HG03280 (cell line): ENCODE results near the gene BAX.

Experiments
- ATAC-seq: cut with Tn5 transposase; IDR thresholded peaks from one replicate; pipeline ENCODE4 v1.9.1; 2021; ENCODE audit warnings: mild to moderate bottlenecking, moderate library complexity; ENCODE audit not compliant: unreplicated experiment

The BAX gene

GRCh38 chr19:48928164-48929025, 26.3 kb upstream of the BAX start:
- no peak for ATAC-seq

- ATAC-seq, result peak; percentile 65
These were observed 21.2 kb upstream of the BAX start, which contains the start of gene DHDH for GRCh38 chr19:48933382-48933932. DHDH (plus strand) TSS chr19:48933699; CDS start chr19:48933722, 23 bp downstream.

- ATAC-seq, result no peak
These were observed 19.8 kb upstream of the BAX start for GRCh38 chr19:48934837-48935236.

DNA sequence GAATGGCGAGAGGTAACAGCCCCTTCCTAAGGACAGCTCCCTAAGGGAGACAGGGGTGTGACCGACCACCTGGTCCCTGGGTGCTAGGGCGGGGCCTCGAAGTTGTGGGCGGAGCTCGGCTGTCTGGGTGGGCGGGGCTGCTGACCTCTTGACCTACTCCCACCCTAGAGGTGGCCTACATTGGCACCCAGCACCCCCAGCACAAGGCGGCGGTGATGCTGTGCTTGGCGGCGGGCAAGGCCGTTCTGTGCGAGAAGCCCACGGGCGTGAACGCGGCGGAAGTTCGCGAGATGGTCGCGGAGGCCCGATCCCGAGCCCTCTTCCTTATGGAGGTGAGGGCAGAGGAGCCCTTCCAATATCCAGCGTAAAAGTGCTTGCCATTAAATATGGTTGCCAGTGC, 18.8 kb upstream of the BAX start:
- no peak for ATAC-seq

GRCh38 chr19:48938256-48938655, 16.4 kb upstream of the BAX start:
- no peak for ATAC-seq

GRCh38 chr19:48940902-48941301, 13.8 kb upstream of the BAX start:
- ATAC-seq, result no peak

DNA sequence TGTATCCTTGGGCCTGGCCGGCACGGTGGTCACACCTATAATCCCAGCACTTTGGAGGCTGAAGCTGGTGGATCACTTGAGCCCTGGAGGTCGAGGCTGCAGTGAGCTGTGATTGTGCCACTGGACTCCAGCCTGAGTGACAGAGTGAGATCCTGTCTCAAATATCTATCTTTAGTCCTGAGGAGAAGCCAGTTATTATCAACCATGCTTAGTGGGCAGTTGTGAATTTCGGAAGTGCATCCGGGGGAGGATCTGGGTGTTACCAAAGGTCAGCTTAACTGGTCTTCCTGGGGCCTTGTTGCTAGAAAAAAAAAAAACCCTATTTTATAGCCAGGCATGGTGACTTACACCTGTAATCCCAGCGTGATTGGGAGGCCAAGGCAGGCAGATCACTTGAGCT, 11.6 kb upstream of the BAX start:
- ATAC-seq, result no peak

GRCh38 chr19:48945415-48945814, 9.3 kb upstream of the BAX start:
- no peak for ATAC-seq

GRCh38 chr19:48945817-48946216, 8.9 kb upstream of the BAX start:
- no peak for ATAC-seq

- no peak for ATAC-seq
These were observed 8.0 kb upstream of the BAX start for GRCh38 chr19:48946463-48947257.

GRCh38 chr19:48947258-48947542, 7.5 kb upstream of the BAX start:
- no peak for ATAC-seq

GRCh38 chr19:48950159-48950558, 4.5 kb upstream of the BAX start:
- no peak for ATAC-seq

DNA sequence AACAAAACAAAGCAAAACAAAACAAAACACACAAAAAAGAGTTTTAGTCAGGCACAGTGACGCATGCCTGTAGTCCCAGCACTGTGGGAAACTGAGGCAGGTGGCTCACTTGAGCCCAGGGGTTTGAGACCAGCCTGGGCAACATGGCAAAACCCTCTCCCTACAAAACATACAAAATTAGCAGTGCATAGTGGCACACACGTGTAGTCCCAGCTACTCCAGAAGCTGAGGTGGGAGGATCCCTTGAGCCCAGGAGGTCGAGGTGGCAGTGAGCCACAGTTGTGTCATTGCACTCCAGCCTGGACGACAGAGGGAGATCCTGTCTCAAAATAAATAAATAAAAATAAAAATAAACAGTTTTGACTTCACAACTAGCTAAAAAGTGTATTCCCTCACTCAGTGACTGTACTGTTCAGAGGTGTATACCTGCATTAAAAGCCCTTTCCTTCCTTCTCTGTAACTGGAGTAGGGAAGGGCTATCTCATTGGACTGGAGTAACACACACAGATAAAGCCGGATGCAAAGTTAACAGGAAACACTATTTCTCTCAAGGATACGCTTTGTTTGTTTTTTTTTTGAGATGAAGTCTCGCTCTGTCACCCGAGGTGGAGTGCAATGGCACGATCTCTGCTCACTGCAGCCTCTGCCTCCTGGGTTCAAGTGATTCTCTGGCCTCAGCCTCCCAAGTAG, 3.7 kb upstream of the BAX start:
- no peak for ATAC-seq

- ATAC-seq, result no peak
These were observed 1.5 kb upstream of the BAX start for GRCh38 chr19:48953141-48953540.

DNA sequence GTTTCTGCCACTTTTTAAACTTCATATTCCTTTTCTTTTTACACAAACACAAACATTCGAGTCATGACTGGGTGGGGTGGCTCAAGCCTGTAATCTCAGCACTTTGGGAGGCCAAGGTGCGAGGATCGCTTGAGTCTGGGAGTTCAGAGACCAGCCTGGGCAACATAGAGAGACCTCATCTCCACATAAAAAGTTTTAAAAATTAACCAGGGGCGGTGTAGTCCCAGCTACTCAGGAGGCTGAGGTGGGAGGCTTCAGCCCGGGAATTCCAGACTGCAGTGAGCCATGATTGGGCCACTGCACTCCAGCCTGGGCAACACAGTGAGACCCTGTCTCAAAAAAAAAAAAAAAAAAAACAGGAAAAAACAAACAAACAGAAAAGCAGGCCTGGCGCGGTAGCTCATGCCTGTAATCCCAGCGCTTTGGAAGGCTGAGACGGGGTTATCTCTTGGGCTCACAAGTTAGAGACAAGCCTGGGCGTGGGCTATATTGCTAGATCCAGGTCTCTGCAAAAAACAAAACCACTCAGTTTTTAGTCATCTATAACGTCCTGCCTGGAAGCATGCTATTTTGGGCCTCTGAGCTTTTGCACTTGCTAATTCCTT, 583 bp upstream of the BAX start:
- ATAC-seq, result no peak

DNA sequence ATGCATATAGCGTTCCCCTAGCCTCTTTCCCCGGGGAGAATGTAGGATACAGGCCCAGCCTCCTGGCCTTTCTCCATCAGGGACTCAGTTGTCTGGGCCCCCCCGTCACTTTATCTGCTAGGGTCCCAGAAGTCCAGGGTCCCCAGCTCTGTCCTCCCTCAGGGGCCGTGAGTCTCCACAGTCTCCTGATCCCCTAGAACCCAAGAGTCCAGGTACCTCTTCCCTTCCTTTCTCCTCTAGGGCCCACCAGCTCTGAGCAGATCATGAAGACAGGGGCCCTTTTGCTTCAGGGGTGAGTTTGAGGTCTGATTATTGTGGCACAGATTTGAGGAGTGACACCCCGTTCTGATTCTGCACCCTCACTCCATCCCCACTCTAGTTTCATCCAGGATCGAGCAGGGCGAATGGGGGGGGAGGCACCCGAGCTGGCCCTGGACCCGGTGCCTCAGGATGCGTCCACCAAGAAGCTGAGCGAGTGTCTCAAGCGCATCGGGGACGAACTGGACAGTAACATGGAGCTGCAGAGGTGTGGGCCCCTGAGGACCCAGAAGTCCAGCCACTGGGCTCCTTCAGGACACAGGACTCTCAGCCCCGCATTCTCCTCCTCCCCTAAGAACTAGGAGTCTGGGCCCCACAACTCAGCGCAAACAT, 758 bp downstream of the BAX start:
- ATAC-seq, result no peak

- ATAC-seq, result no peak
These were observed 3.3 kb downstream of the BAX start for GRCh38 chr19:48958006-48958405.

DNA sequence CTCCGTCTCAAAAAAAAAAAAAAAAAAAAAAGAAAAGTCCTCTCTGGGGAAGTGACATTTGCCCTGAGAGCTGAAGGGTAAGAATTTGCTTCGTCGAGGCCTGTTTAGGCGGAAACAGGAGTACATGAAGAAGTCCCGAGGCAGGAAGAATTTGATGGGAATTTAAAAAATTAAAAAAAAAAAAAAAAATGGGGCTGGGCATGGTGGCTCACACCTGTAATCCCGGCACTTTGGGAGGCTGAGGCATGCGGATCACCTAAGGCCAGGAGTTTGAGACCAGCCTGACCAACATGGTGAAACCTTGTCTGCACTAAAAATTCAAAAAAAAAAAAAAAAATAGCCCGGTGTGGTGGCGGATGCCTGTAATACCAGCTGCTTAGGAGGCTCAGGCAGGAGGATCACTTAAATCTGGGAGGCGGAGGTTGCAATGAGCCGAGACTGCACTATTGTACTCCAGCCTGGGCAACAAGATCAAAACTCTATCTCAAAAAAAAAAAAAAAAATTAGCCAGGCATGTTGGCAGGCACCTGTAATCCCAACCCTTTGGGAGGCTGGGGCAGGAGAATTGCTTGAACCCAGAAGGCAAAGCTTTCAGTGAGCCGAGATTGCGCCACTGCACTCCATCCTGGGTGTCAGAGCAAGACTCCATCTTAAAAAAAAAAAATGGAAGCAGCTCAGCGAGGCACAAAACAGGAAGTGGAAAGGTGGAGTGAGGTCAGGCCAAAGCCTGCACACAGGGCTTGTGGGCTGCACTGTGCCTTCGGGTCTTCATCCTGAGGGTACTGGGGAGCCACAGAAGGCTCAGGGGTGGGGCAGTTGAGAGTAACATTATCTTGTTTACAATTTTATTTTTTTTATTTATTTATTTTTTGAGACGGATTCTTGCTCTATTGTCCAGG, 4.9 kb downstream of the BAX start:
- ATAC-seq, result no peak

GRCh38 chr19:48961051-48961649, 6.5 kb downstream of the BAX start:
- ATAC-seq, result no peak
